HG03565 (cell line): ENCODE data around the gene RCAN1.

Source experiments
- ATAC-seq: cut with Tn5 transposase; IDR thresholded peaks from one replicate; pipeline ENCODE4 v1.9.1; 2021; ENCODE audit warnings: mild to moderate bottlenecking, moderate library complexity; ENCODE audit not compliant: unreplicated experiment

Gene RCAN1

DNA sequence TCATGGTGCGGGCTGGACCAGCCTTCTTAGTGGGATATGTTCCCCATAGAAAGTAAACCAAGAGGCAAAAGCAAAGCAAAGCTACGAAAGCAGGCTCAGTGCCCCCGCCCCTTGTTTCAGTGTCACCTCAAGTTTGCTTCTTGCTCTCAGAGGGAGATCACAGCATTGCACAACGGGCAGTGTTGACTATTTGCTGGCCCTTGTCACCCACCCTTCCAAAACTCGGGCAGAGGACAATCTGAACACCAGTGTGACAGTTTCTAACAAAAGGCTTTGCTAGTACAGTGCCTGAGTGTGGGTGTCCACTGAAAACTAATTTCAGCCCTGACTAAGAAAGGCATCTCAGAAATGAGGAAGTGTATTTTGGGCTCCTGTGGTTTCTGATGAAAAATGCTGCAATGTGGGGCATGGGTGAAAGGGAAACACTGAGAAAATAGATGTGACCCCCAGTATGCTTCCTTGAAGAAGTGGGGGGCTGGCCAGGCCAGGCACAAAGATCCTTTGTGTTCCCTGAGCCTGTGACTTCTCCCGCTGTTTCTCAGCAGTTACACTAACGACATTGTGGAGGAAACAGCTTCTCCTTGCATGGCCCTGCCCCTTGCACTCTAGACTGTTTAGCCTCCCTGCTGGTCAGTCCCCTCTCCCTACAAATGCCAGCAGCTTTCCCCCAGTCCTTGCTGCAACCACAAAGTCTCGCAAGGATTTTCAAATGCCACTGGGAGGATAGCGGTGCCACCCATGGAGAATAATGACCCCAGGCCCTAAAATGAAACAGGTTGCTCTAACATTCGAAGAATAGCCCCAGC, 69.6 kb downstream of the RCAN1 start:
- ATAC-seq: peak; percentile 70

DNA sequence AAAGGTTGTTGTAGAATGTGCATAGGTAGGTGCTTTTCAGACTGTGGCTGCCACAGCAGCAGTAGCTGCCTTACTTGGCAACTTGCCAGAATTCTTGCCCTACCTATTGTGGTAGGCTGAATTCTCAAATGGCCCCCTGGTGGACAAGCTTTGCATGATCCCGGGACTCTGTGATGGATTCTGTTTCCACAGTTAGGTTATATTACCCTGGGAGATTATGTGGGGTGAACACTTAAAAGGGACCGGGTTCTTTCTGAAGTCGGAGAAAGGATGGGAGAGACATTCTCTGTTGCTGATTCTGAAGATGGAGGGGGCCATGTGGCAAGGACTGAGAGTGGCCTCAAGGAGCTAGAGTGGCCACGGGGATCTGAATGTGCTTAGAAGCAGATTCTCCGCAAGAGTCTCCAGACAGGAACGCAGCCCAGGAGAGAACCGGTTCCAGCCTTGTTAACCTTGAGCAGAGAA, 70.8 kb downstream of the RCAN1 start:
- ATAC-seq: no peak

DNA sequence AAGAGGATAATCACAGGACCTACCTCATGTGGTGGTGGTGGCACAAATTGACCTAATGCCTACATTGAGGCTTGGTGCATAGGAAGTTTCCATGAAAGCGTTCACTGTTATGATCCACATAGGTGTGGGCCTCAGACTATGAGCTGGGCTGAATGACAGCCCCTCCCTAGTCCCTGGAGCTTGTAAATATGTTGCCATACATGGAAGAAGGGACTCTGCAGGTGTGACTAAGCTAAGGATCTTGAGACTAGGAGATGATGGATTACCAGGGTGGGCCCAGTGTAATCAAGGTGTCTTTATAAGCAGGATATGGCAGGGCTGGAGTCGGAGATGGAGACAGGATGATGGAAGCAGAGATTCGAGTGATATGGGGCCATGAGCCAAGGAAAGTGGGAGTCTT, 71.9 kb downstream of the RCAN1 start:
- ATAC-seq: no peak

DNA sequence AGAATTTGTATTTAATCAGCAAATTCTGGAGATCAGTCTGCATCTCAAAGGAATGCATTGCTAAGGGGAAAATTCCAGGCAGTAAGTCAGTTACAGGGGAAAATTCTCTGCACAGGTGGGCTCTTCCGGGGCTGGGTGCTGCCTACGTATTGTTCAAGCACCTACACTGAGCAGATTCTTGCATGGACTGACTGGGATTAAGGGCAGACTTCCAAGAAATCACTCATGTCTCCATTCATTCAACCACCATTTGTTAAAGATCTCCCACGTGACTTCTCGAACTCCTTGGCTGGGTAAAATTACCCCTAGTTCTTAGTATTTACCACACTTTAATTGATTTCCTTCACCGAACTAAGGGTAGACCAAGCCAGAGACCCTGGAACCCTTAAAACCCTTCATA, 74.7 kb downstream of the RCAN1 start:
- no peak for ATAC-seq

DNA sequence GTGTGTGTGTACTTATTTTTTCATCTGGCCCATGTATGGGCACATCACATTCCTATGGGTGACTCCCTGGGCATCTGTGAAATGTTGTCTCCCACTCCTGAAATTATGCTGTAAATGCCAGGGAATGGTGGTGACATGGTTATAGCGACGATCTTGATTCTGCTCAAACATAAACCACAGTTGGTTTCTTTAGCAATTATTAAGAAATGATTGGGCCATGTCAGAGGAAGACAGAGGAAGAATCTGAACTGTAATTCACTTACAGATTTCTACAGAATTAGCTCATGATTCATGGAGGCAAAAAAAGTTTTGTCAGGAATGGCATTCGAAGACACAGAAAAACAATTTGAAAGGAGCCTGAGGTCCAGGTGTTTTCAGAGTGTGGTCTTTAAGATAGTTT, 77.1 kb downstream of the RCAN1 start:
- ATAC-seq: no peak

DNA sequence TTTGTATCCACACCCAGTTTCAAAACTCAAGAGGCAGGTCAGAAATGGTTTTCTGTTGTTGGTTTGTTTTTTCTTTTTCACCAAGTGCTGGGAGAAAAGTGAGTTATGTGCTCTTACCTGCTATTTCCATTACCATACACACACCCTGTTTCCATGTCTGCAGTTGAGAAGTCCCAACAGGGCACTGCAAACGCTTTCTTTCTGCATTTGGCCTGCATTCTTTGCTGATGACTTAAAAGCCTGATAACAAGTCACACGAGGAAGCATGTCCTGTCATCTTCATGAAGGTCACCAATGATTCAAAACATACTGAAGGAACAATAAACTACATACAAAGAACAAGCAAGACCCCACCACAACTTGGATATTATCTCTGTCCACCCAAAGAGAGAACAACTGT, 78.1 kb downstream of the RCAN1 start:
- ATAC-seq: no peak

DNA sequence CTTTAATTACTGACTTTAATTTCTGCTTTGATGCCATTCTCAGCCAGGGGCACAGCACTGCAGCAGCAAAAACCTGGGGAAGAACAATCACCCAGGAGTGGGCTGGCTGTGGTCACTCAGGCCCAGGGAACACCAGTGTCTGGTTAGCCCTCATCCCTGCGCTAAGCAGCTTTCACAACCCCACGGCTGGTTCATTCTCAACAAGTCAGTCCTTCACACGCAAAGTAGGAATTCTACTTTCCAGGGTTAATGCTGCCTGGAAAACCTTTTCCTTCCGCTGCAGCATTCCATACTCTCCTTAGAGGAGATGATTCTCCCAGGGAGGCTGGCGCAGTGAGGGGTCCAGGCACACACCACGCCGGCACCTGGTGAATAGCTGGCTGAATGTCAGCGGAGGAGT, 78.6 kb downstream of the RCAN1 start:
- no peak for ATAC-seq

DNA sequence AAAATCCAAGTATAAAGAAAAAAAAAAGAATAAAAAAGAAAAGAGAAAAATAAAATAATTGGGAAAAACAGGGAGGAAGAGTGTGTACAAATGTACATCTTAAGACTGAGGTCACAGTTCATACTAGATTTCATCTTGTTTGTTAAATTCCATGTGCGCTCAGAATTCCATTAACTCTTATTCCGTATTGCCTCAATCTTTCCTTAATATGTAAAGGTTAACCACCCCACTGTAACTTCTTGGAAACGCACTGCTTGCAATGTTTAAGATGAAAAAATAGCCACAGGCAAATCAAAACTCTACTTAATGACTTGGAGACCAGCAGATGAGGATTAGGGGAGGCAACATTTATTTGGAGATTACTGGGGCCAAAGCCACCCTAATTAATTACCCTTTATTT, 79.0 kb downstream of the RCAN1 start:
- no peak for ATAC-seq

DNA sequence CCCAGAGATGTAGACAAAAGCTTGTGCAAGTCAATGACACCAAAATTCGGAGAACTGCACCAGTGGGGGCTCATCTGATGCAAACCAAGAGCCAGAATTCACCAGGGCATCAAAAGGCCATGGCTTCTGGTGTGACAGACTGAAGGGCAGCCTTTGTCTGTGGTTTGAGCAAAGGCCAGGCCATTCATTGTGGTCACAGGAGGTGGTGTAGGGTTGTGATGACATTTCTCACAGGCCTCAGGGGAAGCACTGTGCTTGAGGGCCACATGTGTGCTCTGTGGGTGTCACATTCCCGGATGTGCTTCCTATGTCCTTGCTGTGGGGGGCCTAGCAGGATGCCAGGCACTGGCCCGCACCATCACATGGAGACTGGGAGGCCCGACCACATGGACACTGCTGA, 80.4 kb downstream of the RCAN1 start:
- ATAC-seq: no peak

DNA sequence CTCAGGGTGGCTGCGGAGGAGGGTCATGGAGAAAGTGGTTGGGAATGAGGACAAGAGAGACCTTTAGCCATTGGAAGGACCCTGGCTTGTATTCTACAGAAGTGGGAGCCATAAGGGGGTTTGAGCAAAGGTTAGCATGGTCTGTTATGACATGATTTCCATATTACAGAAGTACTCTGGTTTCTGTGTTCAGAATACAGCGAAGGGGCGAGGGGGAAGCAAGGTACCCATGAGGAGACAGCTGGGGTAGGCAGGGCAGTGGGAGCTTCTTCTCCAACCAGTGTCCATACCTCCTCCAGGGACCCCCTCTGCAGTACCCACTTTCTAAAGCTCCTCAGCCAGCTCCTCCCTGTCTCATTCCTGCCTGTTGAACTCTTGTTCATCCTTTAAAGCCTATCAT, 81.0 kb downstream of the RCAN1 start:
- no peak for ATAC-seq

DNA sequence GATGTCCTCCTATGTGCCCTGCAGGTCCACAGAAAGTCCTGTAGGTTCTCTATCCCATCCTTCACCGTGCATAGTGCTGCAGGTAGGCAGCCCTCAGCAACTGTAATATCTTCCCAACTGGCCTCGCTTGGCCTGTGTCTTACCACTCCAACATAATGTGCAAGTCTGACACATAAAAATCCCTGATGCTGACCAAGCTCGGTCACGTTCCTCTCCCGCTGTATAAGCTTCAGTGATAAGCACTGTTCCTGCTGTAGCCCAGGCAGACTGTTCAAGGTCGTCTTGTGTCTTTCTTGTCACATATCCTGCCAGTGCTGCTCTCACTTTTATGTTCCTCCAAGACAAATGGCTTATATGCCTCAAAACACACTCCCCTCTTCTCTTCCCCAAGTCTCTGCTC, 83.5 kb downstream of the RCAN1 start:
- no peak for ATAC-seq

DNA sequence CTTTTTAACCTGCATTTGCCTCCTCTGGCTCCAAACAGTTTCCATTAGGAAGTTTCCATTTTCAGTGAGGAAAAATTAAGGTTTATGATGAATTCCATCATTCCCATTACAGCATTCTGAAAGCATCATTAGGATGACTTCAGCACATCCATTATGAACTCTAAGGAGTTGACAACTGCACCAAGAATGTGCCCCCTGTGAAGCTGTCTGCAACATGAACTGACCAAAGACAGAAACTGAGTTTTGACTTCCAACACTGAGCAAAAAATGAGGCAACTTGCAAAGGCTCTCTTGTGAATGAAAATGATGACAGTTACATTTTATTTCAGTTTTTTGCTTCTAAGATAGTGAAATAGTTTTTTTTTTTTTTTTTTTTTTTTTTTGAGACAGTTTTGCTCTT, 84.7 kb downstream of the RCAN1 start:
- no peak for ATAC-seq

DNA sequence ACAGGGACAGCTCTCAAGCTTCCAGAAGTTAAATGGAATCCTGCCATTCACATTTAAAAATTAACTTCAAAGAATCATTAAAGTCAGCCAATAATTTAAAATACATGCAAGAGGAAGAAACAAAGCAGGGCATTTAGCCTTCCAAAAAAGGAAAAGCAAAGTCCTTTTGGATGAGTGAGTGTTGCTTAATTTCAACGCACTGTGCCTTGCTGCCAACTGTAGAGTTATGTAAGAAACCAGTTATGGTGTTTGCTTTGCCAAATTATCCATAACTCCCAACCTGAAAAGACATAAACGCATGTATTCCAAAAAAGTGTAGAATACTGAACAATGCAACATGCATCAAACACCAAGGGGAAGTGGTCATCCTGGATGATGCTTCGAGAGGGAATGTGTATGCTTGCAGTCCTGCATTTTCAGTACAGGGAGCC, 86.8 kb downstream of the RCAN1 start:
- ATAC-seq: no peak

DNA sequence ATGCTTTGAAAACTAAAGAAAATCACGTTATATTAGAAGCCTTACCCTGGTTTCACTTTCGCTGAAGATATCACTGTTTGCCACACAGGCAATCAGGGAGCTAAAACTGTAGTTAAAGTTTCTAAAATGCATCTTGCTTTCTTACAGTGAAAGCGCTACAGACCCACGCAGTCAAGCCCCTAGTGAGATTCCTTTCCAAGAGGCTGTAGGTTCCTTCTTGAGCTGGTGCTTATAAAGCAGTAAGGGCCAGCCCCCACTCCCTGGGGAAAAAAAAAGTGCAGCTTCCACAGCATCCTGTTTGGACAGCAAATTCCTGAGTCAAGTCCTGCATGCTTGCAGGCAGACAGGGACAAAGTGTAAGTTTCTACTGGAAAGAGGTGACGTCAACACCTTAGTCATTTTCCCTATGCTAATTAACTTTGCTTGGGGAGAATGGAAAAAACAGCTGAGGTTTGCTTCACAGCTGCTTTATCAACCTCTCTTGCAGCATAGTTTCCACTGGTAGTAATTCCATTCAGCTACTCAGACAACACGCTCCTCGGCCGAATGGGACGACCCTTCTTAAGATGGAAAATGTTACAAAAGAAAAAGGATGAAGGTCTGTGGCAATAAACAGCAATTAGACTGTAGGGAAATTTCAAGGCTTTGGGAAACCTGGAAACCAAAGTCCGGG, 88.2 kb downstream of the RCAN1 start:
- no peak for ATAC-seq

DNA sequence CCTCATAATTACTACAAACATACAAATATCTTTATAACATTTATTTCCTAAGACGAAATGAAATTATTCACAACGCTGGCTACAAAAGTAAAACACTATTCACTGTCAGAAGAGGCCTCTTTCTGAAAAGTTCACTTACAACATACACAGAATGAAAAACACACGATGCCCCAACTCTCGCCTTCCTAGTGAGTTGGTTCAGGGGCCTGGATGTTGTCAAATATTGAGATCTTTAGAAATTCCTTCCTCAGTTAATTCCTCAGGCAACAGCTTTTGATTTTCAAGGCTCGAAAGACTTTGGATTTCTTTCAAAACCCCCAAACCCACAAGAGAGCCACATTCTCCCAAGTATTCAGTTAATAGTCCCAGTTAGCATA, 88.7 kb downstream of the RCAN1 start:
- no peak for ATAC-seq

DNA sequence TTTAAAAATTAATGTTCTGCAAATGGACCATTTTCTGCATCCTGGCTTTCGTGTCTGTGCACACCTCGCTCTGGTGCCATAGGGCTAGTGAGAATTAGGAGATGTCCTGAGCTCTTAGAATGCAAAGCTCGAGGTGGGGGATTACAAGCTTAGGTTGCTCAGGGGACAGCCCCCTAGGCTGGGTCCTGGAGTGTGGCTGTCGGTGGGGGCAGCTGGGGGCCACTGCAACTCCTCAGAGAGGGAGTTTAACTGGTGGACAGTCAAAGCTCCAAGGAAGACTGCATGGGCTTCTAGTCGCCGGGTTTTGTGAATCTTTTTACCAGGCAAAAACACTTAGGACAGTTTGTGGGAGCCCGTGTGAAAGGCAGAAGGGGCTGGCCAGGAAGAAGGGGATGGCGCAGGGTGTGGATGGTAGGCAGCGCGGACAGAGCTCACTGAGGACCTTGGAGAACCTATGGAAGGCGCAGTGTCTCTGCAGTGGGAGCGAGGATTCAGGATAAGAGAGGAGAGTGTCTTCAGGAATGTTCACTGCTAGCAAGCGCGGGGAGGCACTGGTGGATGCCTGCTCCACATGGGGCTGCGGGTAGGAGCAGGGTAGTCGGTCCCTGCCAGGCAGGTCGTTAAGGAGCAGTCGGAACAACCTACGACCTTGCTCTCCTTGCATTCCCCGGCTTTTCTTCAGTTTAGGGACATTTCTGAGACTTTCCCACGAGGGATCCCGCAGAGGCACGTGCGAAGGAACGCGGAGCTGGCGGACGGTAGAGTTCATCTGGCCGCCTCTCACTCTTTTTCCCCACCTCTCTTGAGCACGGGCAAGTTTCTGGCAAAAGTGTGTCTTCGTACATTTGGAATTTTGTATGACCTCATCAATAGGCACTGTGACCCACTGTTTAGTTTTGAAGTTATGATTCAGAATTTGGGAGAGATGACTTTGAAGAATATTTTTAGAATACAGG, 90.0 kb downstream of the RCAN1 start:
- ATAC-seq: no peak

DNA sequence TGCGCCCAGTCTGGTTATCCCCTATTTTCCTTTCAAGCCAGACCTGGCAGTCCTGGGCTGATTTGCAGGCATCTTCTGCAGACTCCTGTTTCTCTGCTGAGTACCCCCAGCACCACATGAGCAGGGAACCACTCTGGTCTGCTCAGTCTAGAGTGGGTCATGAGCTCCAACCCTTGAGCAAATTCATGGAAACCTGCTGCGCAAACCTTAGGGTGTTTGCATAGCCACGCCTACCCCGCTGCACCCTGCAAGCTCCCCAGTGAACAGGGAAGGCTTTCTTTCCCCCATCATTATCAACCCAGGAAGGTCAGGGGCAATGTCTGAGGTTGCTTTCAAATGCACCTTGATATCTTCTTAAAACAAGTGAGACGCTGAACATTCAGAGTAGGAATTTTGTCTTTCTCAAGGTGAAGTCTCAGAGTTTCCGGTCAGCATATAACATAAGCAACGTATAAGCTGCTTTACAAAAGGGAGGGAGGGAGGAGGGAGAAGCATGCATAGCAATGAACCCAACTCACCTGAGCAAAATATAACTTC, 91.8 kb downstream of the RCAN1 start:
- no peak for ATAC-seq

DNA sequence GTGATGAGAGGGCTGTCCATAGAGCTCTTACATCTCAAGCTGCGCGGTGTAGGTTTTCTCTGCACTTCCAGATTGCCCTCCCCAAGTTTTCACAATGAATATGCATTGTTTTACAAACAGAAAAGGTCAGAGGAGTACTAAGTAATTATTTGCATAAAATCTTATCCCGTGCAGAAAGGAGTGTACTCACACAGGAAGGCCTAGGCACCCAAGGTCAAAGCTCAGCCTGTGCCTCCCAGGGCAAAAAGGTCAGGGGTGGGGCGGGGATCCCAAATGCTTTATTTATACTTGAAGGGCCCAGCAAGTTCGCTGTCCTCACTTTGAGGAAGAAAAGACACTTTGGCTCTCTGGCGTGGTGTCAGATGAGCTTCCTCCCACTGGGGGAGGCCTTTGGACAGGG, 92.6 kb downstream of the RCAN1 start:
- ATAC-seq: no peak

DNA sequence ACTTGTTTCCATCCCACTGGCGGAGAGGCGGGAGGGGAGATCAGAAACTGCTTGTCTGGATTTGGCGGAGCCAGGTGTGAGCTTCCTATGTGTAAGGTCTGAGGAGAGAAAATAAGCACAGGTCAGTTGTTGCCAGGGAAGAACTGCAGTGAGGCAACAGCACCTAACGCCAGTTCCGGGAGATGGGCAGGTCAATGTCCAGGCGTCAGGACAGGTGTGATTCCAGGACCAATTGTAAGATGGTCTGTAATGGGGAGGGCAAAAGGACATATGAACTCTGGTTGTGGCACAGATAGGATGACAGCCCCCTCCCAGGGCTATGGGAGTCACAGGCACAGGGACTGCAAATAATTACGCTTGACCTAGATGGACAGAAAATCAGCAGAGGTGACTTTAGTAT, 93.4 kb downstream of the RCAN1 start:
- no peak for ATAC-seq

DNA sequence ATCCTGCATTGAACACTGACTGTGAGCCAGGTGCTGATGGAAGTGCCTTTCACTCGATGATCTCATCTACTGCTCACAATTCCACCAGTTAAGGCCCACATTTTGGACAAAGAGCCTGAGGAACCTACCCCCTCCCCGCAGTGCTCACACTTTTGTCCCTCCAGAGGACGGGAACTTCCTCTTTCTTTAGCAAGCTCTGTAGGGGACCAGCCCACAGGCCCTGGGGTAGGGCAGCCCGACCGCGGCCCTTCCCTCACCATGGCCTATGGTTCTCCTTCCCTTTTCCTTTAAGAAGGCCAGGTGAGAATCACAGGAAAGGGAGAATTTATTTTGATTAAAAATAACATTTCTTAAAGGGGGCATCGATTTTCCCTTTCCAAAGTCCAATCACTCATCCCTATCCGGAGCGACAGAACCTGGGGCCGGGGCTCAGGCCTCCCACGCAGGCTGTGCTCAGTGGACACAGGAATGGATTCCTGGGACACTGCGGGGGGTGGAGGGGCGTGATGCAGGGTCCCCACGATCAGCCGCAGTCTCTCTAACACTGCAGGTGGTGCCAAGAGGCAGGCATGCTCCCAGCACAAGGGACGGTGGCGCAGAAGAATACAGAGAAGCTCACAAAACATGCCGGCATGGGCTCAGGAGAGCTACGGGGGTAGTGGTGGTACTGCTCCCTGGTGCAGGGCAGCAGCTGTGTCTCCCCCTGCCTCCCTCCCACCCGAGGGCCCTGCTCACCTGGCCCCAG, 94.0 kb downstream of the RCAN1 start:
- no peak for ATAC-seq
